Heart left ventricle (tissue), 16 donors: ENCODE results near the gene SMAD7. TPM values are rescaled to one million over a fixed set of nuclear protein-coding genes. Genes with fewer than 3 reads are reported as not detected.
A peak's percentile ranks its signal among the peaks of the same experiment; 100 is the strongest.

Experiments
- ATAC-seq, 4 donors: fragments of 200-7000 bp; cut with Tn5 transposase; one replicate each; pipeline ENCODE4 v1.9.1; 2020 to 2022; ENCODE audit warnings: moderate library complexity in 4 of 4, mild to moderate bottlenecking in 3 of 4, moderate number of reproducible peaks in 1 of 4
- DNase-seq, 5 donors: peaks; one replicate each; pipeline ENCODE4 v3.0.0-alpha.2; 2020
- H3K27ac ChIP-seq, 12 donors: fragments of 200-600 bp; sonication (generic) in 4 of 12; one replicate each; pipeline versions ENCODE4 v1.5.0 to v1.8.0; 2016 to 2022; ENCODE audit warnings: mild to moderate bottlenecking in 2 of 12
- H3K27me3 ChIP-seq, 9 donors: fragments of 200-600 bp; sonication (generic) in 2 of 9; one replicate each; pipeline versions ENCODE4 v1.5.1 to v1.8.0; 2016 to 2022; ENCODE audit warnings: mild to moderate bottlenecking in 3 of 9
- H3K36me3 ChIP-seq, 9 donors: fragments of 200-600 bp; sonication (generic) in 2 of 9; one replicate each; pipeline versions ENCODE4 v1.5.0 to v1.8.0; 2018 to 2022; ENCODE audit warnings: mild to moderate bottlenecking in 2 of 9
- H3K4me1 ChIP-seq, 12 donors: fragments of 200-600 bp; sonication (generic) in 4 of 12; one replicate each; pipeline versions ENCODE4 v1.5.0 to v1.8.0; 2016 to 2022; ENCODE audit warnings: mild to moderate bottlenecking in 3 of 12
- H3K4me3 ChIP-seq, 12 donors: fragments of 200-600 bp; sonication (generic) in 4 of 12; one replicate each; pipeline versions ENCODE4 v1.5.0 to v1.8.0; 2017 to 2022; ENCODE audit warnings: mild to moderate bottlenecking in 9 of 12, moderate library complexity in 4 of 12
- H3K9me3 ChIP-seq, 12 donors: fragments of 200-600 bp; sonication (generic) in 4 of 12; one replicate each; pipeline versions ENCODE4 v1.5.0 to v1.8.0; 2016 to 2022; ENCODE audit warnings: mild to moderate bottlenecking in 1 of 12
- CTCF ChIP-seq, 12 donors: fragments of 200-600 bp; sonication (generic) in 4 of 12; IDR thresholded peaks; one replicate each; pipeline versions ENCODE4 v1.5.0 to v1.8.0; 2018 to 2022; ENCODE audit warnings: antibody characterized with exemption in 12 of 12, mild to moderate bottlenecking in 5 of 12
- POLR2A ChIP-seq, 2 donors: fragments of 450-650 bp; IDR thresholded peaks; one replicate each; pipeline ENCODE4 v1.6.1; 2017; ENCODE audit warnings: antibody characterized with exemption in 2 of 2, mild to moderate bottlenecking in 2 of 2, moderate library complexity in 2 of 2
- WGBS, 4 donors: extraction: QIAGEN DNeasy Blood & Tissue Kit in 2 of 4; methylation state at CpG; one replicate each; pipeline versions ENCODE4 v1.1.5 to v1.1.7; 2013 to 2018; 5-methylcytosine and 5-hydroxymethylcytosine counted together
- intact Hi-C, 10 donors: fragments of 100-400 bp; cut with DNase I; formaldehyde crosslinking; loops; one replicate each; pipeline versions ENCODE4 v1.11.1 to v1.14.2; 2022
- polyA plus RNA-seq, 2 donors: library from polyadenylated mRNA; stranded (reverse); fragments of 200-250 nt; gene quantifications; one replicate each; pipeline ENCODE4 v1.2.3, GENCODE V29; 2013
- total RNA-seq, 9 donors: library from RNA; depleted of rRNA in 2 of 9; stranded (reverse); fragments of >200 nt in 2 of 9; fragmentation: NEBNext Ultra II Directional in 3 of 9; extraction: Animal tissue kit (Norgen Biotek cat#: 25700) in 3 of 9; gene quantifications; one replicate each; pipeline versions ENCODE4 v1.1.0 to v1.2.4, GENCODE V29; 2016 to 2023
- donor health status: ischemic (EF 13 %, LVEDD 7.1; RV severe dilation, severe dysfunction).
- donor health status: healthy with polysubstance abuse.
- donor health status: DM: no; HTN: yes; CAD: no.
- donor health status: DM: no; HTN: no; CAD: no.
- donor health status: ischemic (EF 25% LVEDD 6.9; RV normal size, moderate dysfunction).
- donor health status: ischemic (EF 25% LVEDD 5.7; RV mildly dilated, moderate dysfunction).
- donor health status: healthy.
- donor health status: DM: yes; HTN: yes; CAD: no.
- donor health status: ischemic (EF 35%, LVEDD 5.7; RV mildly dilated, moderate dysfunction).
- donor health status: nonischemic (EF 11% LVEDD 7.7; RV severe dilation, severe dysfunction).
- donor health status: DM: yes; HTN: yes; CAD: no.
- donor health status: PGD.
- donor health status: ischemic (EF 29% LVEDD 5.4; RV normal size, mild dysfunction).
- donor health status: nonischemic (EF 23%, LVEDD 6.1; RV moderate dilation, normal function).

Gene SMAD7
- total and polyA plus RNA-seq, 11 donors: 9.1 to 32.0 (median 19.9) TPM

DNA sequence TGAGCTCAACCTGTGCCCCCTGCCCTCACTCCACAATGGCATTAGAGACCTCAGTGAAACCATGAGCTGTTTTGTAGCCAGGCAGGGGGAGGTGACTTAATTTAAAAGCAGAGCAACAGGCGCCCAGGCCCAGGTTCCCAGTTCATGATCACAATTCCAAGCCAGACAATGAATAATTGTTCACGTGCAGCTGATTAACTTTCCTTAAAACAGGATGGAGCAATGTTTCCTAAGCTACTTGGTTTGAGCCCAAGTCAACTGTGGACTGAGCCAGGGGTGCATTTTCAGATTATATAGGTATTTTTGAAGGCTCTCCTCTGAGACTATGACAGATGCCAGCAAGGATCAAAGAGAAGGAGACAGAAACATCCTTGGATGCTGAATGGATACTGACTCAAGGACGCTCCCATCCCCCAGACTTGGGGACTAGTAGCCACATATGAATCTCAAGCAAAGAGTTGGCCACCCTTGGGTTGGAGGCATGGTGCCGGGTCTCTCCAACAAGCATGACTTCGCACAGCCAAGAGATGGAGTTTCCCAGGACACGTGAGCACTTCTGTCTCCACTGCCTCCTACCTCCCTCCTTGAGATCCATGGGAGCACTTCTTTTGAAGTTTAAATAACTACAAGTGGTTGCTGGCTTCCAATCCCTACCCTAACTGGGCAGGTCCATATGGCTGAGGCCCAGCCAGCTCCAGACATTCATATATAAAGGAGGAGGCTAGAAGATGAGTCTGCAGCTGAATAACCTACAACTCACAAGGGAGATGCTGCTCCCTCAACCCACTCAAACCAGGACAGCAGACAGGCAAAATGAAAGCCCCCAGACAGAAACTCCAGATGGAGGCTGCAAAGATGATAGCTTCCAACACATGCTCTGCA, 12.7 kb downstream of the SMAD7 start:
- H3K36me3 ChIP-seq: peaks cover 0 to 39% (median 22%) of the 10 kb centered on the region in 9 donors
- no peak for TF ChIP-seq CTCF (IDR thresholded peaks at IDR 0.05)
- TF ChIP-seq POLR2A (IDR thresholded peaks at IDR 0.05): no peak
- no peaks in the 10 kb centered on the region for H3K27me3 ChIP-seq
- H3K9me3 ChIP-seq: no peaks in the 10 kb centered on the region
- 72 to 80% (median 75%) methylated on average over 5 to 6 of the region's 6 CpGs for WGBS, 4 donors
- DNase-seq (no peak), ATAC-seq (no peak)
- peaks cover 24 to 98% (median 93%) of the 10 kb centered on the region in 12 donors for H3K4me1 ChIP-seq
- peak overlapping the region in 8 of 12 donors; percentile 18 to 96 (median 36) for H3K4me3 ChIP-seq
- intact Hi-C loops: loop anchor here in 3 of 10 donors (5.0 to 10.0 kb wide), 5 partner anchors 93 to 256 kb away; no protein-coding TSS in a partner anchor
- H3K27ac ChIP-seq: peak overlapping the region in 11 of 12 donors; percentile 7 to 100 (median 70)

GRCh38 chr18:48935433-48935774, 15.4 kb downstream of the SMAD7 start:
- no peak for TF ChIP-seq CTCF (IDR thresholded peaks at IDR 0.05)
- DNase-seq: no peak
- WGBS, 4 donors: 36 to 49% (median 44%) methylated on average over 8 to 9 of the region's 9 CpGs
- Histone ChIP-seq H3K4me3 (peak overlapping the region in 9 of 12 donors; percentile 11 to 48 (median 38)), H3K36me3 (peaks cover 0 to 14% (median 3%) of the 10 kb centered on the region in 9 donors), H3K27me3 (no peaks in the 10 kb centered on the region), H3K4me1 (peaks cover 32 to 98% (median 93%) of the 10 kb centered on the region in 12 donors), H3K9me3 (no peaks in the 10 kb centered on the region), H3K27ac (peak overlapping the region; percentile 17 to 96 (median 86))
- intact Hi-C loops: loop anchor here in 4 of 10 donors (2.0 to 10.0 kb wide), 6 partner anchors 13 to 253 kb away; no protein-coding TSS in a partner anchor
- ATAC-seq: no peak

DNA sequence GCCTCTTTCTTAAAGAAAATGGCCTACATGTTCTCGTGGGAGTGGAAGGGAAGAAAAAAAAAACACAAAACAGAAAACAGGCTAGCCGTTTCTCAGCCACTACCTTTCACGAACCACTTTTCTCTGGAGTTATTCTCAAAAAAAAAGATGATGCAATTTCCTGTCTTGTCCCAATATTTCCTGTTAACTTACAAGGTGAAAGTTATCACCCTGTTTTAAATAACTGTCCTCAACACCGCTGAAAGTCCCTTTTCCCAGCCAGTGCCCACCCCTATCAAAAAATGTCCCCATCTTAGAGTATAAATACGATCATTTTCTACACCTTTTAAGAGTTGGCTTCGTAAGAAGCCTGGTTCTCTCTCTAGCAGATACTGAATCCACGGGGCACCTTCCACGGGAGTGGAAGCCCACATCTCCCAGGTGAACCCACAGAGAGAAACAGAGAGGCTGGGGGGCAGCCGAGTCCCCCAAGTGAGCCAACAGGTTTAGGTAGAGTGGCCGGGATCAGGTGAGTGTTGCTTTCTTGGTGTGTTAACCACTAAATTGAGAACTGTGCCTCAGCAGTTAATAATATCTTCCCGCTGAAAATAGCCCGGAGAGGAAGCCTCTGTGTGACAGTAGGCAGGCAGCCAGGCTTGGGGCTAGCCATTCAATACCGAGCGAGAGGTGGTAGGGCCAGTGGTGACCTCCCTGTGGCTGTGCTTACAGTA, 15.9 kb downstream of the SMAD7 start:
- ATAC-seq: peak; percentile 75 to 85 (median 80)
- TF ChIP-seq CTCF (IDR thresholded peaks at IDR 0.05) (no peak), POLR2A (IDR thresholded peaks at IDR 0.05) (no peak)
- WGBS, 4 donors: 9 to 14% (median 11%) methylated on average over 12 to 14 of the region's 14 CpGs
- Histone ChIP-seq H3K27me3 (no peaks in the 10 kb centered on the region), H3K4me3 (peak overlapping the region in 10 of 12 donors; percentile 11 to 48 (median 34)), H3K27ac (peak overlapping the region; percentile 17 to 96 (median 86)), H3K4me1 (peaks cover 34 to 98% (median 93%) of the 10 kb centered on the region in 12 donors), H3K36me3 (peaks cover 0 to 13% (median 3%) of the 10 kb centered on the region in 9 donors), H3K9me3 (no peaks in the 10 kb centered on the region)
- intact Hi-C loops: loop anchor here in 4 of 10 donors (2.0 to 10.0 kb wide), 6 partner anchors 14 to 253 kb away; no protein-coding TSS in a partner anchor
- DNase-seq: peak; percentile 84 to 91 (median 86)
